Spleen (tissue), 3 donors: ENCODE data around the gene CLEC3A.

Experiments used
- POLR2A ChIP-seq, 3 donors: fragments of 450-650 bp; IDR thresholded peaks; one replicate each; pipeline ENCODE4 v1.5.1; 2017; ENCODE audit warnings: antibody characterized with exemption in 3 of 3, mild to moderate bottlenecking in 1 of 3
- POLR2AphosphoS5 ChIP-seq, 3 donors: sonication (generic); formaldehyde crosslinking; IDR thresholded peaks; one replicate each; pipeline ENCODE4 v1.5.1; 2017; ENCODE audit warnings: antibody characterized with exemption in 3 of 3

GRCh38 chr16:78081341-78081740, 59.0 kb downstream of the CLEC3A start:
- TF ChIP-seq POLR2AphosphoS5 (IDR thresholded peaks at IDR 0.05) = no peak
- TF ChIP-seq POLR2A (IDR thresholded peaks at IDR 0.05) = no peak
